Trophoblast cell (in vitro differentiated cells and primary cell): ENCODE measurements around the gene PLVAP.

Source experiments
- DNase-seq, 2 donors: peaks; one replicate each; pipeline ENCODE4 v3.0.0-alpha.2; 2016
- H2AFZ ChIP-seq: 2 replicates; pipeline ENCODE4 v1.6.1; 2013; ENCODE audit warnings: low read length, moderate library complexity, mild to moderate bottlenecking; ENCODE audit not compliant: insufficient read depth, poor library complexity
- H2AK5ac ChIP-seq: 2 replicates; pipeline ENCODE4 v1.6.1; 2013; ENCODE audit warnings: mild to moderate bottlenecking, low read length
- H2BK120ac ChIP-seq: 2 replicates; pipeline ENCODE4 v1.6.1; 2013; ENCODE audit warnings: low read length, mild to moderate bottlenecking, moderate library complexity; ENCODE audit not compliant: insufficient read depth, poor library complexity
- H2BK12ac ChIP-seq: 2 replicates; pipeline ENCODE4 v1.6.1; 2013; ENCODE audit warnings: mild to moderate bottlenecking, low read length, moderate library complexity
- H2BK5ac ChIP-seq: 2 replicates; pipeline ENCODE4 v1.6.1; 2013; ENCODE audit warnings: low read length, low read depth, moderate library complexity, mild to moderate bottlenecking; ENCODE audit not compliant: poor library complexity
- H3K14ac ChIP-seq: 2 replicates; pipeline ENCODE4 v1.6.1; 2013; ENCODE audit warnings: mild to moderate bottlenecking, low read length
- H3K18ac ChIP-seq: 2 replicates; pipeline ENCODE4 v1.6.1; 2013; ENCODE audit warnings: mild to moderate bottlenecking, low read length
- H3K23ac ChIP-seq: 2 replicates; pipeline ENCODE4 v1.6.1; 2013; ENCODE audit warnings: low read length
- H3K27ac ChIP-seq: 2 replicates; pipeline ENCODE4 v1.5.1; 2013; ENCODE audit warnings: low read depth, mild to moderate bottlenecking, inconsistent platforms, low read length, moderate library complexity
- H3K27me3 ChIP-seq: 2 replicates; pipeline ENCODE4 v1.6.1; 2013; ENCODE audit warnings: inconsistent platforms, mild to moderate bottlenecking, low read length, moderate library complexity; ENCODE audit not compliant: insufficient read depth
- H3K36me3 ChIP-seq, 2 experiments: 1 replicate in 1 of 2; 2 replicates in 1 of 2; pipeline ENCODE4 v1.6.1; 2013; ENCODE audit warnings: low read length in 2 of 2, mild to moderate bottlenecking in 2 of 2, moderate library complexity in 1 of 2; ENCODE audit not compliant: insufficient read depth in 2 of 2, control insufficient read depth in 1 of 2
- H3K4ac ChIP-seq: 2 replicates; pipeline ENCODE4 v1.6.1; 2013; ENCODE audit warnings: low read depth, mild to moderate bottlenecking, low read length, moderate library complexity
- H3K4me1 ChIP-seq, 2 experiments: 1 replicate in 1 of 2; 2 replicates in 1 of 2; pipeline ENCODE4 v1.6.1; 2013; ENCODE audit warnings: low read length in 2 of 2, mild to moderate bottlenecking in 2 of 2, moderate library complexity in 1 of 2; ENCODE audit not compliant: insufficient read depth in 2 of 2, control insufficient read depth in 1 of 2
- H3K4me2 ChIP-seq: 2 replicates; pipeline ENCODE4 v1.6.1; 2013; ENCODE audit warnings: inconsistent platforms, mild to moderate bottlenecking, low read length, moderate library complexity
- H3K4me3 ChIP-seq: 2 replicates; pipeline ENCODE4 v1.5.1; 2013; ENCODE audit warnings: mild to moderate bottlenecking, low read depth, low read length, inconsistent platforms
- H3K79me1 ChIP-seq: one replicate; pipeline ENCODE4 v1.6.1; 2013; ENCODE audit warnings: low read length
- H3K79me2 ChIP-seq: 2 replicates; pipeline ENCODE4 v1.6.1; 2013; ENCODE audit warnings: low read length, mild to moderate bottlenecking; ENCODE audit not compliant: control insufficient read depth, insufficient read depth, poor library complexity
- H3K9ac ChIP-seq: 2 replicates; pipeline ENCODE4 v1.6.1; 2013; ENCODE audit warnings: mild to moderate bottlenecking, low read length
- H3K9me3 ChIP-seq: 2 replicates; pipeline ENCODE4 v1.6.1; 2013; ENCODE audit warnings: low read depth, mild to moderate bottlenecking, control low read depth, inconsistent platforms, low read length; ENCODE audit not compliant: insufficient read depth
- H4K12ac ChIP-seq: 2 replicates; pipeline ENCODE4 v1.6.1; 2013; ENCODE audit warnings: low read depth, mild to moderate bottlenecking, low read length, moderate library complexity
- H4K8ac ChIP-seq: 2 replicates; pipeline ENCODE4 v1.6.1; 2013; ENCODE audit warnings: low read depth, mild to moderate bottlenecking, low read length, moderate library complexity
- H4K91ac ChIP-seq: one replicate; pipeline ENCODE4 v1.6.1; 2013; ENCODE audit warnings: low read depth, mild to moderate bottlenecking, low read length, moderate library complexity
- WGBS: extraction: QIAGEN DNeasy Blood & Tissue Kit; methylation state at CpG from one replicate; pipeline ENCODE4 v1.1.7; 2013; ENCODE audit warnings: missing lambda C conversion rate; ENCODE audit not compliant: insufficient read length, insufficient coverage; ENCODE audit errors: extremely low coverage; 5-methylcytosine and 5-hydroxymethylcytosine counted together

Gene PLVAP

DNA sequence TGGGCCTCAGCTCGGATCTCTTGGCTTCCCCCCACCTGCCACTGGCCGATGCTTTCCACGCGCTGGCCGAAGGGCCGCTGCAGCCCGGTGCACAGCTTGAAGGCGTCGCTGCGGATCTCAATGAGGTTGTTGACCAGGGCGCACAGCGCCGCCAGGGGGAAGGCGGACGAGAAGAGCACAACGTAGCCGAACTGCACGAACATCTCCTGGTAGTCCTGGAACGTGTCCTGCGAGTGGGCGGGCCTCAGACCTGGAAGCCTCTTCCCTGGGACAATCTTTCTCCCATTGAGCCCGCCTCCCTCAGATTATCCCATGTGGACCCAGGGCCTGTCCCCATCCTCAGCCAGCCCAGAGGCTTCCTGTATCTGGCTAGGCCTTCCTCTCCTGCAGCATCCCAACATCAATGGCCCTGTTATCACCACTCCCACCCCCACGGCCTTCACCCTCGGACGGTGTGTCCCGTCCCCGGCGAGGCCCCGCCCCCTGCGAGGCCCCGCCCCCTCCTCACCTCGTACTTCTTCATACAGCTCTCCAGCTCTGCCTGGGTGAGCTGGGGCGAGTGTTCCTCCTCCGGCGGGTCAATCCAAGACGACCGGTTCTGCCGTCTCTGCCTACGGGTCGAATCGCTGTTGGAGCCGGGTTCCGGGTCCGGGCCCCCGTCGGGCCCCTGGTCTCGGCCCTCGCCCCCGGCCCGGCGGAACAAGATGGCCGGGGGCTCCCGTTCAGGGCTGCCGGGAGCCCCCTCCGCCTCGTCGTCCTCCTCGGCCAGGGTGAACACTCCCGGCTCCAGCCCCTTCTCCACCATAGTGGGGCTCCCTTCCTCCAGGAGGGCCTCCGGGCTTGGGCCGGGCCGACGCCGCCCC lies 49.3 kb downstream of the PLVAP start:
- H3K9ac ChIP-seq, result peak overlapping the region; percentile 31
- peaks cover 2% of the 10 kb centered on the region for H3K9me3 ChIP-seq
- H3K79me2 ChIP-seq, result peaks cover 4% of the 10 kb centered on the region
- no CpG with 5 or more reads among the region's 64 CpGs for WGBS
- peaks cover 10 to 24% of the 10 kb centered on the region in 2 experiments for H3K36me3 ChIP-seq
- H4K12ac ChIP-seq, result peak overlapping the region; percentile 58
- H3K79me1 ChIP-seq, result peaks cover 4% of the 10 kb centered on the region
- H3K18ac ChIP-seq, result peak overlapping the region; percentile 44
- H3K27ac ChIP-seq, result peak overlapping the region; percentile 64
- H3K4me1 ChIP-seq, result peaks cover 16 to 20% of the 10 kb centered on the region in 2 experiments
- peak; percentile 96 to 97 for DNase-seq
- H3K27me3 ChIP-seq, result no peaks in the 10 kb centered on the region
- peak overlapping the region; percentile 59 for H3K4me3 ChIP-seq
- peak overlapping the region; percentile 84 for H3K4me2 ChIP-seq
- no peak overlapping the region for H2BK12ac ChIP-seq
- H4K8ac ChIP-seq, result peak overlapping the region; percentile 76
- H2AK5ac ChIP-seq, result no peak overlapping the region
- peak overlapping the region; percentile 8 for H2BK120ac ChIP-seq
- peak overlapping the region; percentile 19 for H2AFZ ChIP-seq
- peak overlapping the region; percentile 74 for H4K91ac ChIP-seq
- no peak overlapping the region for H3K4ac ChIP-seq
- peak overlapping the region; percentile 43 for H2BK5ac ChIP-seq
- H3K14ac ChIP-seq, result peak overlapping the region; percentile 57
- no peak overlapping the region for H3K23ac ChIP-seq

DNA sequence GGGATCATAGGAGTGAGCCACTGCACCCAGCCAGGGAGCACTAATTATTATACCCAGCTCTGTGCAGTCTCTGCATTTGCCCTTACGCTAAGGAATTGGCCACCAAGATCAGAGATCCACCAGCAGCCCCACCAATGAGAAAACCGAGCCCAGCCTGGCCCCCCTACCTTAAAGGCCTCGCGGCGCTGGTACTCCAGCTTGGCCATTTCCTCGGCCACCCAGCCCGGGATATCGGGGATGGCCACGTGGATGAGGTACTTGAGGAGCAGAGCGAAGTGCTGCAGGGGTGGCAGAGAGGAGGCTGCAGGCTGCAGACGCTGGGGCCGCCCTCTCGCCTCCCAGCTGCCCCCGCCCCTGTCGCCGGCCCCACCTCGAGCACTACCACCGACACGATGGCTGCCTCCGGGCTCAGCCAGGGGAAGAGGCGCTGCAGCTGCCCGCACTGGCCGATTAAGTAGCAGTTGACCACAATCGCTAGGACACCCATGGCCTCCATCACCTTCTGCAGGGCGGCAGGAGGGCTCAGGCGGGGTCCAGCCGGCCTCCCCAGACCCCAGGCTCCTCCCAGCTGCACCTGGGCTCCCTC lies 50.0 kb downstream of the PLVAP start:
- no CpG with 5 or more reads among the region's 27 CpGs for WGBS
- peaks cover 4% of the 10 kb centered on the region for H3K79me1 ChIP-seq
- peaks cover 14 to 28% of the 10 kb centered on the region in 2 experiments for H3K36me3 ChIP-seq

DNA sequence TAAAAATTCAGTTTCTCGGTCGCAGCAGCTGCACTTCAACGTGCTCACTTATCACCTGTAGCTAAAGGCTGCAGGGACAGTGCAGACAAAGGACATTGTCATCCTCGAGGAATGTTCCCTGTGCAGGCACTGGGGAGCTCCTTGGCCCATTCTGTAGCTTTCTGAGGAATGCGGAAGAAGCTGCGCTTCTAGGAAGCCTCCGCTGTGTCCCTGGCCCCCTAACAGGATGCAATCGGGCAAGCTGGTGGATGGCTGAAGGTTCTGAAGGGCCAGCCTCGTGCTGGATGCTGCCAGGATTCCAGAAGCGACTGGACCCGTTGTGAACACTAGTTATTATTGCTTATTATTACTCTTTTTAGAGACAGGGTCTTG lies 50.6 kb downstream of the PLVAP start:
- H2AFZ ChIP-seq, result no peak overlapping the region
- H4K12ac ChIP-seq, result no peak overlapping the region
- peaks cover 4% of the 10 kb centered on the region for H3K79me2 ChIP-seq
- H4K8ac ChIP-seq, result no peak overlapping the region
- peak overlapping the region; percentile 15 for H3K27ac ChIP-seq
- no peak overlapping the region for H3K4ac ChIP-seq
- no peak overlapping the region for H2AK5ac ChIP-seq
- H4K91ac ChIP-seq, result no peak overlapping the region
- H3K9ac ChIP-seq, result no peak overlapping the region
- peaks cover 2% of the 10 kb centered on the region for H3K9me3 ChIP-seq
- no peaks in the 10 kb centered on the region for H3K27me3 ChIP-seq
- H2BK120ac ChIP-seq, result no peak overlapping the region
- H3K4me3 ChIP-seq, result no peak overlapping the region
- H3K4me1 ChIP-seq, result peaks cover 16 to 20% of the 10 kb centered on the region in 2 experiments
- no peak overlapping the region for H3K23ac ChIP-seq
- H3K79me1 ChIP-seq, result peaks cover 4% of the 10 kb centered on the region
- no peak overlapping the region for H2BK5ac ChIP-seq
- H3K14ac ChIP-seq, result no peak overlapping the region
- peaks cover 20 to 34% of the 10 kb centered on the region in 2 experiments for H3K36me3 ChIP-seq
- no peak overlapping the region for H2BK12ac ChIP-seq
- no peak overlapping the region for H3K4me2 ChIP-seq
- H3K18ac ChIP-seq, result no peak overlapping the region
- no CpG with 5 or more reads among the region's 11 CpGs for WGBS
- peak; percentile 89 to 93 for DNase-seq

More for the DNA sequence above, 50.0 kb downstream of the PLVAP start:
- DNase-seq, result peak in 1 of 2 donors; percentile 23
- Histone ChIP-seq H4K12ac (no peak overlapping the region), H4K8ac (peak overlapping the region; percentile 1), H3K4me1 (peaks cover 16 to 20% of the 10 kb centered on the region in 2 experiments), H3K9ac (no peak overlapping the region), H4K91ac (no peak overlapping the region), H3K4me3 (no peak overlapping the region), H3K4me2 (peak overlapping the region; percentile 2), H2AFZ (no peak overlapping the region), H3K9me3 (peaks cover 2% of the 10 kb centered on the region), H2BK120ac (no peak overlapping the region), H3K27me3 (no peaks in the 10 kb centered on the region), H2BK5ac (no peak overlapping the region), H3K79me2 (peaks cover 4% of the 10 kb centered on the region), H2AK5ac (no peak overlapping the region), H3K27ac (peak overlapping the region; percentile 25), H2BK12ac (no peak overlapping the region), H3K4ac (no peak overlapping the region), H3K23ac (no peak overlapping the region), H3K14ac (no peak overlapping the region), H3K18ac (no peak overlapping the region)

DNA sequence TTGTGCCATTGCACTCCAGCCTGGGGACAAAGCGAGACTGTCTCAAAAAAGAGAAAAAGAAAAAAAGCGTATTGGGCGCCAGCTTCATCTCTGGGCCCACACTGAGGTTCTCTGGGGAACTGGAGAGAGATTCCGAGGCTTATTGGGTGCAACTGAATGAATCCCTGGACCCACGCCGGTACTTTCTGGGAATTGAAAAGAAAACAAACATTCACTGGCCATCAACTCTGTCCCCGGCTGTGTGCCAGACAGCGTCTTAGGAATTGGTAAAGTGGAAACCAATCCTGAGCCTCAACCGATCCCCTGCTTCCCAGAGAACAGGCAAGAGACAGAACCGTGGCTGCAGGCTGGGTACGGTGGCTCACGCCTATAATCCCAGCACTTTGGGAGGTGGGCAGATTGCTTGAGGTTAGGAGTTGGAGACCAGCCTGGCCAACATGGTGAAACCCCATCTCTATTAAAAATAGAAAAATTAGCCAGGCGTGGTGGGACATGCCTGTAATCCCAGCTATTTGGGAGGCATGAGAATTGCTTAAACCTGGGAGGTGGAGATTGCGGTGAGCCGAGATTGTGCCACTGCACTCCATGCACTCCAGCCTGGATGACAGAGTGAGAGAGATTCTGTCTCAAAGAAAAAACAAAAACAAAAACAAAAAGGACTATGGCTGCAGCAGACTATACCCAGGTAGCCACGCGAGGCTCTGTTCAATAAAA lies 51.1 kb downstream of the PLVAP start:
- Histone ChIP-seq H3K9ac (no peak overlapping the region), H2BK5ac (no peak overlapping the region)
- WGBS, result no CpG with 5 or more reads among the region's 17 CpGs

More for the DNA sequence above, 51.1 kb downstream of the PLVAP start:
- no peak overlapping the region for H3K4me3 ChIP-seq
- peak overlapping the region; percentile 15 for H3K27ac ChIP-seq
- peaks cover 4% of the 10 kb centered on the region for H3K79me1 ChIP-seq
- peak in 1 of 2 donors; percentile 69 for DNase-seq
- no peak overlapping the region for H3K14ac ChIP-seq
- no peak overlapping the region for H2AFZ ChIP-seq
- H2BK12ac ChIP-seq, result no peak overlapping the region
- peaks cover 4% of the 10 kb centered on the region for H3K79me2 ChIP-seq
- no peak overlapping the region for H3K4me2 ChIP-seq
- peaks cover 2% of the 10 kb centered on the region for H3K9me3 ChIP-seq
- H4K8ac ChIP-seq, result no peak overlapping the region
- H4K12ac ChIP-seq, result no peak overlapping the region
- H2AK5ac ChIP-seq, result no peak overlapping the region
- no peak overlapping the region for H3K23ac ChIP-seq
- H3K36me3 ChIP-seq, result peaks cover 25 to 39% of the 10 kb centered on the region in 2 experiments
- no peak overlapping the region for H4K91ac ChIP-seq
- no peak overlapping the region for H3K18ac ChIP-seq
- no peak overlapping the region for H3K4ac ChIP-seq
- no peak overlapping the region for H2BK120ac ChIP-seq
- H3K27me3 ChIP-seq, result no peaks in the 10 kb centered on the region
- H3K4me1 ChIP-seq, result peaks cover 16 to 20% of the 10 kb centered on the region in 2 experiments
